Measurements from ENCODE around the gene C12orf43.

The C12orf43 gene

DNA sequence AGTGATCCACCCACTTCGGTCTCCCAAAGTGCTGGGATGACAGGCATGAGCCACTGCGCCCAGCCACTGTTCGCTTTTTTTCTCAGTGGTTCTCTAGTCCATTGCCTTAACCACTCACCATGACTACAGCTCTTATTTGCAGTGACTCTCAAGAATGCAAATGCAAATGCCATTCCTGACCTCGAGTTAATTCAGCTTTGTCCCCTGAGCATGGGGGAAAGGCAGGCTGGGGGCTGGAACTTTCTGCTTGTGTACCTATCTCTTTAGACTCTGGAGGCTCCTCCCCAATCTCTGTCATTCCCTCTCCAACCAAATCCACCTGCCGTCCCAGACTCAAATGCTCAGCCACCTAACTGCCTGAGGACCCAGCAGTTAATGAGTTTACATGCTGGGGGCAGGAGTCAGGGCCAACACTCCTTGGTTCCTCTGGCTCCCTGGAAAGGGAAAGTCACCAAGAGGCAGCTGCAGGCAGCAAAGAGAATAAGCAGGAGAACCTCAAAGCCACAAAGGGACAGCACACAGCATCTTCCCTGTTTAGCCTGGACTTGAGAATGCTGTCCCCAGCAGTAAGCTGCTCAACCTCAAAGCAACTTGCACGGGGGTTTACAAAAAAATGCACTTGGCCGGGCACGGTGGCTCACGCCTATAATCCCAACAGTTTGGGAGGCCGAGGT is 43.3 kb downstream of the C12orf43 start:
- no peak for DNase-seq

- DNase-seq: no peak
Measured at GRCh38 chr12:120971299-120972180, 44.7 kb downstream of the C12orf43 start.

DNA sequence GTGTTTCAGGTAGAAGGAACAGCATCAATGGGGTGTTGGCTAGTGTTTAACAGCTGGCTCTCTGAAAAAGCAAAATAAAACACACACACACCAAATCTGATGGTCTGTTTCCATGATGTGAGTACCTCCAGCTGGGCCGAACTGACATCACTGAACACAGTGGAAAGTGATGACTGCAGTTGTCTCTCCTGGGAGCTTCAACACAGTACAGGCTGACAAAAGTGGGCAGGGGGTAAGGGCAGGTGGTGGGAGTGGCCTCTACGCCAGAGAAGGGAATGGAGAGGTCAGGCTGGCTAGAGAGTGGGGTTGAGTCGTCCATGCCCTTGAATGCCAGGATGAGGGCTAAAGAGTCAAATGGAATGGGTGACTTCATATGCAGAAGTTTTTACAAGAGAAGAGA is 46.0 kb downstream of the C12orf43 start:
- no peak for DNase-seq

DNA sequence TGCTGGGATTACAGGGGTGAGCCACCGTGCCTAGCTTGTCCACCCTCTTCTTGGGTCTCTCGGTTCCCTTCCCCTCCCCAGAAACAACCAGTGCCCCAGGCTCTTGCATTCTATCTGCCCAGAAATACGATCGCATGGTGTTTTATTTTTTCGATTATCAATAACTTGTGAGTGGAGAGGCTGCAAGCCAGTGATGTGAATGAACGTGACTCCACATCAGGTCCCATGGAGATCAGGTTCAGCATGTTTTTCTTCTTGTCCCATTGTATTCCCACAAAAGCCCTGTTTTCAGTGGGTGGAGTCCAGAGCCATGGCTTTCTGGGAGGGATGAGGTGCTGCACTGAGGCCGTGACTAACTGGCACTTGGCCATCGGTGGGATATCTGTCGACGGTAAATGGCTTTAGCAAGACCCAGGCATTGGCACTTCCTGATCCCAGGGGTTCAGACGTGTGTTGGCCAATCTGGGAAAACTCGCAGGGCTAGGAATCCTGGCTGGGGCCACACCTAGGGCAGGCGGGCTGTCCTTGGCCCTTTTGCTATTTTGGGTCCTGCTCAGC is 50.7 kb downstream of the C12orf43 start:
- DNase-seq: no peak

DNA sequence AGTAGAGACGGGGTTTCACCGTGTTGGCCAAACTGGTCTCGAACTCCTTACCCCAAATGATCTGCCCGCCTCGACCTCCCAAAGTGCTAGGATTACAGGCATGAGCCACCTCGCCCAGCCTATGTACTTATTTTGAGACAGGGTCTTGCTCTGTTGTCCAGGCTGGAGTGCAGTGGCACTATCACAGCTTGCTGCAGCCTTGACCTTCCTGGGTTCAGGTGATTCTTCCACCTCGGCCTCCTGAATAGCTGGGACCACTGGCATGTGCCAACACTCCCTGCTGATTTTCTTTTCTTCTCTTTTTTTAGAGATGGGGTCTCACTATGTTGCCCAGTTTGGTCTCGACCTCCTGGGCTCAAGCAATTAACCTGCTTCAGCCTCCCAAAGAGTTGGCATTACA is 52.0 kb downstream of the C12orf43 start:
- no peak for DNase-seq

DNA sequence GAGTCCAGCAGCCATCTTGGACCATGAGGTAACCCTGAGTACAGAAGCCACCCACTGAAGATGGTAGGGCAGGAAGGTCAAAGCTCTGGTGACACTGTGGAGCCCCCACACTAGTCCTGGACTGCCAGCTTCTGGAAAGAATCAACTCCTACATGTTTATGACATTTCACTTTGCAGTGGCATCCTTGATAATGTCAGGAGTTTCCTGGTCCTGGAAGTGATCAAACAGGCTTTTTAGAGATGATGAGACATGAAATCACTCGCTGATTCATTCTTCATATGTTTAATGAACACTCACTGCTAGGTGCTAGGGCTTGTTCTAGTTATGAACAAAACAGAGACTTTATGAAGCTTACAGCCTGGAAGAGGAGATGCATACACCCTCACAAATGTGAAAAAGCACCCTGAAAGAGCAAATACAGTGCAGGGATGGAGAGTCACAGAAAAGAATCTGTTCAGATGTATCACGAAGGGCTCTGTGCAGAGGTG is 53.7 kb downstream of the C12orf43 start:
- DNase-seq: no peak

GRCh38 chr12:120961604-120962531 is 54.4 kb downstream of the C12orf43 start:
- DNase-seq: peak; percentile 38

DNA sequence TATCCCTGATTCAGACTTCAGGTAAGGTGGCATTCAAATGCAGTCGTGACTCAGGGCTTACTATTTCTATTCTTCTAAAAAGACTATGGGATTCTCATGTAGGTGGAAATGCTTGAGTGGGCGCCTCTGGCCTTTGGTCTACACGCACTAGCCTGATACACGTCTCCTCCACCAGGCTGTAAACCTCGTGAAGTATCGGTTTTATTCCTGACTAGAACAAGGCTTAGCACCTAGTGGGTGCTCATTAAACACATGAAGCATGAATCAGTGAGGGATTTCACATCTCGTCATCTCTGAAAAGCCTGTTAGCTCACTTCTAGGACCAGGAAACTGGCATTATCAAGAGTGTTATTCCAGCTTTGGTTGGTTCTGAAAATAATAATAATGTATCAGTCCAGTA is 55.6 kb downstream of the C12orf43 start:
- DNase-seq: no peak

- DNase-seq: no peak
Measured at GRCh38 chr12:120959111-120959878, 57.0 kb downstream of the C12orf43 start.

DNA sequence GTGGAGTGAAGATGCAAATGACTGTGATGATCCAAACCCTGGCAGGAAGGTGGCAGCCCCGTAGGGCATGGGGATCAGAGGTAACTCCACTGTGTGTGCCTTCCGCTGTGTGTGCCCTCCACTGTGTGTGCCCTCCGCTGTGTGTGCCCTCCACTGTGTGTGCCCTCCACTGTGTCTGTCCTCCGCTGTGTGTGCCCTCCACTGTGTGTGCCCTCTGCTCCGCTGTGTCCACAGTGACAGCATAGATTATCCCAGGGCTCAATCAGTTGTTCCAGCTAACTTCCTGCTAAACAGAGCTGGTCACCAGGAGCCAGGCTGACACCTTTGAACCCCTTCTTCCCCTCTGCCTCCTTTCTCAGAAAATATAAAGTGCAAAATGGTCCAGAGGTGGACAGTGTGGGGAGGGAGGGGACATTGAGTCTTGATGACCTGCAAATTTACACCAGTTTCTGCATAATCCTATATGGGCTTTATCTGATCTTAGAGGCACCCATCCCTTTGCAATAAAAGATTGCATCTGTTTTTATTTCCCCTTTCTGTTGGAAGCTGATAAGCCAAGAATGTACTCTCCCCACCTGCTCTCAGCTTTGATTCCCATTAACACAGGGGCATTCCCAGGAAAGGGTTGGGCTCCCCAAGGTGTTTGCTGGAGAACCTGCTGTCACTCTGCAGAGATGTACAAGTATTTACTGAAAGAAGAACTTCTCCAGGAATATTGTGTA is 59.5 kb downstream of the C12orf43 start:
- DNase-seq: no peak

GRCh38 chr12:120955232-120955631 is 61.1 kb downstream of the C12orf43 start:
- no peak for DNase-seq

- no peak for DNase-seq
Measured at GRCh38 chr12:120950807-120951206, 65.5 kb downstream of the C12orf43 start.
